GM10248 (cell line): ENCODE measurements around the gene PAQR9.

Experiments
- CTCF ChIA-PET: fragments of 300-600 bp; sonication (Branson Sonifier 250); formaldehyde crosslinking; extraction: SDS; loops from one replicate; lab custom pipeline; 2021; ENCODE audit warnings: antibody characterized with exemption; lab: Yijun Ruan, JAX
- POLR2A ChIA-PET: fragments of 350-650 bp; sonication (Branson Sonifier 250); formaldehyde crosslinking; extraction: SDS; loops from one replicate; lab custom pipeline; 2020; ENCODE audit warnings: antibody characterized with exemption; lab: Yijun Ruan, JAX
- DNase-seq: peaks from one replicate; pipeline ENCODE4 v3.0.0; 2012; ENCODE audit errors: extremely low spot score
- TF ChIP-seq, protein P1 (sequence below): IDR thresholded peaks from 2 replicates; pipeline ENCODE4 v1.5.1; 2012; ENCODE audit warnings: mild to moderate bottlenecking, low read depth; ENCODE audit errors: extremely low read depth, missing control alignments, control extremely low read depth

The PAQR9 gene

DNA sequence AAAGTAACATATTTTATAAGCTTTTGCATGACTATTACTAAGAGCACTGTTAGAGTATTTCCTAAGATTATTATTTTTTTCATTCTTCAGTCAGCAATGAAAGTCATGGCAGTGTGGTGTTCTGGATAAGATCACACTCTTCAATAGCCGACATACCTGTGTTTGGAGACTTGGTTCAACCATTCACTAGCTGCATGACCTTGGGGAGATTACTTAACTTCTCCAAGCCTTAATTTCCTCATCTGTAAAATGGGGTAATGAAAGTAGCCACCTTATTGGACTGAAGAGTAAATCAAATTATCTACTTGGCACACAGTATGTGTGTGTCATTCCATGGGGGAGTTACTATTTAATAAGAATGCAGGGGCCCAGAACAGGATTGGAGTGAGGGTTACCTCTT lies 50.0 kb downstream of the PAQR9 start:
- POLR2A ChIA-PET = no interaction called here
- TF ChIP-seq, protein P1, sequence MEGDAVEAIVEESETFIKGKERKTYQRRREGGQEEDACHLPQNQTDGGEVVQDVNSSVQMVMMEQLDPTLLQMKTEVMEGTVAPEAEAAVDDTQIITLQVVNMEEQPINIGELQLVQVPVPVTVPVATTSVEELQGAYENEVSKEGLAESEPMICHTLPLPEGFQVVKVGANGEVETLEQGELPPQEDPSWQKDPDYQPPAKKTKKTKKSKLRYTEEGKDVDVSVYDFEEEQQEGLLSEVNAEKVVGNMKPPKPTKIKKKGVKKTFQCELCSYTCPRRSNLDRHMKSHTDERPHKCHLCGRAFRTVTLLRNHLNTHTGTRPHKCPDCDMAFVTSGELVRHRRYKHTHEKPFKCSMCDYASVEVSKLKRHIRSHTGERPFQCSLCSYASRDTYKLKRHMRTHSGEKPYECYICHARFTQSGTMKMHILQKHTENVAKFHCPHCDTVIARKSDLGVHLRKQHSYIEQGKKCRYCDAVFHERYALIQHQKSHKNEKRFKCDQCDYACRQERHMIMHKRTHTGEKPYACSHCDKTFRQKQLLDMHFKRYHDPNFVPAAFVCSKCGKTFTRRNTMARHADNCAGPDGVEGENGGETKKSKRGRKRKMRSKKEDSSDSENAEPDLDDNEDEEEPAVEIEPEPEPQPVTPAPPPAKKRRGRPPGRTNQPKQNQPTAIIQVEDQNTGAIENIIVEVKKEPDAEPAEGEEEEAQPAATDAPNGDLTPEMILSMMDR = no peak
- no peak for DNase-seq
- CTCF ChIA-PET = no interaction called here

DNA sequence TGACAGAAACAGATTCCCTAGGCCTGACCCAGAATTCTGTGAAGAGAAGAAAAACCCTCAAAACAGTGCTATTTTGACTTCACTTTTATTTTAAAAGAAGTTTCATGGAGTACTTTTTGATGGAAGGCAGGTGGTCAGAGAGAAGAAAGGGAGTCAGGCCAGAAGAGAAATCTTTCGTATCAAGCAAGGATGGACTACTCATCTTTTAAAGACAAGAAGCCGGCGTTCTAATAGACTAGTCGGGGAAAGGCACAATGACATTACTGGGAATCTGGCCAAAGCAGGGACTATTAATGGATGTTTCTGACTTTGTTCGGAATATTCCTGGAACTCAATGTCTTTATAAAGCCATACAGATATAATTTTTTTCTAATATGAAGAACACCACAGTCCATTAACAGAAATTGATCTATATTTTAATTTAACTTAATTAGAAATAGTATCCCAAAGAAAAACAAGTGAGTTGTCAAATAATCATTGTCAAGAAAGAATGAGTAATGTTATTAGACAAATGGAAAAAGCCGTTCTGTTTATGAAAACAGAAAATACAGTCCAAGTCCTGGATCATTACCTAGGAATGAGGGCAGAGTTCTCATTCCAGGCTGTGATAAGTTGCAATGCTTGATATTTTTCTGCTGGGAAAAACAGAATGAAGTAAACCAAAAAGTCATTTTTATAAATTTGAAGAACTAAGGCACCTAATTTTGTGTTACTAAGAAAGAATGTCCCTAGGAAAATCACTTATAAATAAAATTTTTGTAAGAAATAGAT lies 50.9 kb downstream of the PAQR9 start:
- ChIA-PET CTCF (no interaction called here), POLR2A (no interaction called here)
- no peak for DNase-seq
- TF ChIP-seq, protein P1 = no peak
